ENCODE measurements around the gene SLC25A25. TPM values are rescaled to one million over a fixed set of nuclear protein-coding genes. Genes with fewer than 3 reads are reported as not detected.

The SLC25A25 gene
- total RNA-seq, 6 experiments from 2014 or later = 21.2 to 81.5 (median 53.3) TPM

GRCh38 chr9:128153947-128154695 lies 86.1 kb downstream of the SLC25A25 start:
- H3K27me3 ChIP-seq = no peaks in the 10 kb centered on the region
- H3K27ac ChIP-seq = no peak overlapping the region
- peak in 1 of 3 donors; percentile 45 for DNase-seq
- intact Hi-C loops (cut with DNase I) = no loop called here
- no peak for TF ChIP-seq POLR2A (IDR thresholded peaks at IDR 0.05)
- no peak for TF ChIP-seq CTCF (IDR thresholded peaks at IDR 0.05)
- WGBS (ENCODE audit: insufficient coverage, low coverage, low lambda C conversion rate, missing lambda C conversion rate) = 17% methylated on average over 1 of the region's 13 CpGs
- H3K36me3 ChIP-seq = no peaks in the 10 kb centered on the region
- no peak for ATAC-seq
- no peak overlapping the region for H3K4me3 ChIP-seq
- H3K4me1 ChIP-seq = peaks cover 0 to 9% (median 3%) of the 10 kb centered on the region in 4 donors
- H3K9me3 ChIP-seq = no peaks in the 10 kb centered on the region

- intact Hi-C loops (cut with DNase I) = no loop called here
- Histone ChIP-seq H3K27ac (no peak overlapping the region), H3K4me3 (no peak overlapping the region), H3K36me3 (no peaks in the 10 kb centered on the region), H3K27me3 (no peaks in the 10 kb centered on the region), H3K9me3 (no peaks in the 10 kb centered on the region), H3K4me1 (peaks cover 0 to 5% (median 0%) of the 10 kb centered on the region in 4 donors)
- DNase-seq = peak in 2 of 3 donors; percentile 27 to 42
- 76% methylated on average over 5 of the region's 7 CpGs for WGBS (ENCODE audit: insufficient coverage, low coverage, low lambda C conversion rate, missing lambda C conversion rate)
- no peak for ATAC-seq
- no peak for TF ChIP-seq CTCF (IDR thresholded peaks at IDR 0.05)
- no peak for TF ChIP-seq POLR2A (IDR thresholded peaks at IDR 0.05)
Measured at GRCh38 chr9:128155736-128156500, 87.9 kb downstream of the SLC25A25 start.

Other genes starting within 250 kb of the SLC25A25 start
- gene ENG, start 213.6 kb upstream of the SLC25A25 start, total RNA-seq = 10 to 100 TPM; 27.4 to 90.1 (median 54.1) TPM
- 10 to 100 TPM; 31.4 to 78.6 (median 51.7) TPM for gene AK1, start 190.6 kb upstream of the SLC25A25 start, total RNA-seq
- gene ST6GALNAC6, start 168.6 kb upstream of the SLC25A25 start, total RNA-seq = 10 to 100 TPM; 22.5 to 40.3 (median 29.8) TPM
- gene ST6GALNAC4, start 151.2 kb upstream of the SLC25A25 start, total RNA-seq = 10 to 100 TPM in 3 of 6 experiments, 1 to 10 TPM in 3; 3.2 to 23.8 (median 11.2) TPM
- gene PIP5KL1, start 137.5 kb upstream of the SLC25A25 start, total RNA-seq = under 1 TPM in 3 of 6 experiments, not detected in 3; 0.58 to 0.81 (median 0.70) TPM
- gene DPM2, start 130.4 kb upstream of the SLC25A25 start, total RNA-seq = 10 to 100 TPM; 10.6 to 19.1 (median 13.9) TPM
- 10 to 100 TPM in 5 of 6 experiments, 1 to 10 TPM in 1; 9.7 to 54.1 (median 23.6) TPM for gene EEIG1, start 87.2 kb upstream of the SLC25A25 start, total RNA-seq
- 1 to 10 TPM; 3.9 to 6.8 (median 5.7) TPM for gene NAIF1, start 912 bp upstream of the SLC25A25 start, total RNA-seq
- gene PTGES2, start 59.5 kb downstream of the SLC25A25 start, total RNA-seq = 10 to 100 TPM; 27.2 to 67.2 (median 30.5) TPM
- 10 to 100 TPM in 4 of 6 experiments, 1 to 10 TPM in 2; 2.7 to 81.8 (median 18.1) TPM for gene LCN2, start 81.2 kb downstream of the SLC25A25 start, total RNA-seq
- 100 to 1,000 TPM in 2 of 6 experiments, 10 to 100 TPM in 4; 13.5 to 192 (median 17.7) TPM for gene BBLN, start 92.0 kb downstream of the SLC25A25 start, total RNA-seq
- 10 to 100 TPM; 15.9 to 33.5 (median 24.0) TPM for gene CIZ1, start 123.3 kb downstream of the SLC25A25 start, total RNA-seq
- 1 to 10 TPM in 4 of 6 experiments, under 1 TPM in 2; 0.43 to 3.1 (median 1.8) TPM for gene DNM1, start 135.1 kb downstream of the SLC25A25 start, total RNA-seq
- 10 to 100 TPM; 25.0 to 53.0 (median 35.5) TPM for gene GOLGA2, start 207.8 kb downstream of the SLC25A25 start, total RNA-seq
- 10 to 100 TPM; 10.8 to 17.3 (median 14.3) TPM for gene SWI5, start 208.0 kb downstream of the SLC25A25 start, total RNA-seq

Data from right lobe of liver (tissue), 6 donors.